GM13976 (cell line): ENCODE data around the gene MAP2K5.

ENCODE experiments used
- DNase-seq: peaks from one replicate; pipeline ENCODE4 v3.0.0; 2012; ENCODE audit warnings: low spot score
- CTCF ChIP-seq: IDR thresholded peaks from 2 replicates; pipeline ENCODE4 v1.5.1; 2012; ENCODE audit warnings: borderline replicate concordance, mild to moderate bottlenecking; ENCODE audit not compliant: insufficient read depth; ENCODE audit errors: extremely low read depth, missing control alignments, control extremely low read depth
- in situ Hi-C: fragments of 300-500 bp; cut with MboI; formaldehyde crosslinking; loops from one replicate; pipeline ENCODE4 v1.12.0; 2022; ENCODE audit warnings: low sequenced_read_pairs, mixed read lengths, inconsistent platforms; ENCODE audit not compliant: unreplicated experiment

The MAP2K5 gene

GRCh38 chr15:67805008-67805665 lies 262.6 kb downstream of the MAP2K5 start:
- no peak for TF ChIP-seq CTCF
- in situ Hi-C loops, result no loop called here
- DNase-seq, result no peak

- no peak for DNase-seq
- in situ Hi-C loops, result no loop called here
- TF ChIP-seq CTCF, result no peak
These were observed 263.4 kb downstream of the MAP2K5 start for GRCh38 chr15:67805666-67806516.

GRCh38 chr15:67806536-67806935 lies 264.0 kb downstream of the MAP2K5 start:
- no peak for DNase-seq
- in situ Hi-C loops, result no loop called here

GRCh38 chr15:67807141-67807540 lies 264.6 kb downstream of the MAP2K5 start:
- DNase-seq, result no peak
- in situ Hi-C loops, result no loop called here
- TF ChIP-seq CTCF, result no peak

More at GRCh38 chr15:67806536-67806935, 264.0 kb downstream of the MAP2K5 start:
- TF ChIP-seq CTCF, result no peak

GRCh38 chr15:67807836-67808235 lies 265.3 kb downstream of the MAP2K5 start:
- no peak for TF ChIP-seq CTCF
- no peak for DNase-seq
- in situ Hi-C loops, result no loop called here

GRCh38 chr15:67808821-67809220 lies 266.3 kb downstream of the MAP2K5 start:
- in situ Hi-C loops, result no loop called here
- no peak for DNase-seq
- no peak for TF ChIP-seq CTCF
